Measurements from ENCODE around the gene GMDS. TPM values are rescaled to one million over a fixed set of nuclear protein-coding genes. Genes with fewer than 3 reads are reported as not detected.

Gene GMDS
- total and polyA plus RNA-seq, 2 experiments from 2014 or later: 30.1 to 36.5 TPM

DNA sequence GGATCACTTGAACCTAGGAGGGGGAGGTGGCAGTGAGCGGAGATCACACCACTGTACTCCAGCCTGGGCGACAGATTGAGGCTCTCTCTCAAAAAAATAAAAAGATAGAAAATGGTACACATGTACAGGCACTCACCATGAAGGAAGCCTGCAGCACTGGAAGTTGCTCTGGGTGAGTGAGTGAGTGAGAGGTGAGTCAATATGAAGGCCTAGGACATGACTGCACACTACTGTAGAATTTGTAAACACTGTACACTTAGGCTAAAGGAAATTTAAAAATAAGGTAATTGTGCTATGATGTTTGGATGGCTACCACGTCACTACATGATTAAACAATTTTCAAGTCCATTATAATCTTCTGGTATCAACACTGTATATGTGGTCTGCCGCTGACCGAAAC lies 419.5 kb downstream of the GMDS start (continued):
- no peak for TF ChIP-seq ZNF462 (CRISPR knock-in tag; IDR thresholded peaks at IDR 0.05)
- TF ChIP-seq POLR2AphosphoS5 (IDR thresholded peaks at IDR 0.05; ENCODE audit: low read depth): no peak
- TF ChIP-seq, protein P1, sequence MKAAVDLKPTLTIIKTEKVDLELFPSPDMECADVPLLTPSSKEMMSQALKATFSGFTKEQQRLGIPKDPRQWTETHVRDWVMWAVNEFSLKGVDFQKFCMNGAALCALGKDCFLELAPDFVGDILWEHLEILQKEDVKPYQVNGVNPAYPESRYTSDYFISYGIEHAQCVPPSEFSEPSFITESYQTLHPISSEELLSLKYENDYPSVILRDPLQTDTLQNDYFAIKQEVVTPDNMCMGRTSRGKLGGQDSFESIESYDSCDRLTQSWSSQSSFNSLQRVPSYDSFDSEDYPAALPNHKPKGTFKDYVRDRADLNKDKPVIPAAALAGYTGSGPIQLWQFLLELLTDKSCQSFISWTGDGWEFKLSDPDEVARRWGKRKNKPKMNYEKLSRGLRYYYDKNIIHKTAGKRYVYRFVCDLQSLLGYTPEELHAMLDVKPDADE (IDR thresholded peaks at IDR 0.05): no peak
- no peak for TF ChIP-seq ZNF114 (CRISPR knock-in tag; IDR thresholded peaks at IDR 0.05)
- TF ChIP-seq NANOG (IDR thresholded peaks at IDR 0.05; ENCODE audit: borderline replicate concordance): no peak
- TF ChIP-seq JUNB (IDR thresholded peaks at IDR 0.05; ENCODE audit: unreplicated experiment): no peak

GRCh38 chr6:1825277-1825676 lies 420.1 kb downstream of the GMDS start:
- no peak for DNase-seq (ENCODE audit: low spot score)
- no peak for TF ChIP-seq CREB1 (CRISPR knock-in tag; IDR thresholded peaks at IDR 0.05; ENCODE audit: low read depth)
- no peak for TF ChIP-seq REST (IDR thresholded peaks at IDR 0.05; ENCODE audit: unreplicated experiment)
- TF ChIP-seq ZNF114 (CRISPR knock-in tag; IDR thresholded peaks at IDR 0.05): no peak
- TF ChIP-seq, protein P1 (IDR thresholded peaks at IDR 0.05): no peak
- no peak for TF ChIP-seq ZNF331 (CRISPR knock-in tag; IDR thresholded peaks at IDR 0.05; ENCODE audit: low read depth)
- no peak for TF ChIP-seq JUNB (IDR thresholded peaks at IDR 0.05; ENCODE audit: unreplicated experiment)
- TF ChIP-seq STAT1 (IDR thresholded peaks at IDR 0.05; ENCODE audit: unreplicated experiment): no peak
- no peak for TF ChIP-seq POLR2AphosphoS5 (IDR thresholded peaks at IDR 0.05; ENCODE audit: low read depth)
- TF ChIP-seq EZH2 (IDR thresholded peaks at IDR 0.05; ENCODE audit: low read depth, unreplicated experiment): no peak
- no peak for TF ChIP-seq EZH2phosphoT487 (IDR thresholded peaks at IDR 0.05; ENCODE audit: unreplicated experiment)
- no peak for TF ChIP-seq NANOG (IDR thresholded peaks at IDR 0.05; ENCODE audit: borderline replicate concordance)
- H3K79me2 ChIP-seq (replicated peaks; ENCODE audit: insufficient read depth): no peaks in the 10 kb centered on the region
- no peak overlapping the region for H2AFZ ChIP-seq
- no peaks in the 10 kb centered on the region for H3K9me2 ChIP-seq (ENCODE audit: insufficient read depth)
- peaks cover 3% of the 10 kb centered on the region; the same call in 1 of the 3 replicates for H3K36me3 Mint-ChIP-seq (ENCODE audit: low read depth)
- no peaks in the 10 kb centered on the region for H4K20me1 ChIP-seq (replicated peaks; ENCODE audit: insufficient read depth)
- H3K27me3 ChIP-seq (ENCODE audit: insufficient read depth): no peaks in the 10 kb centered on the region
- H3K4me2 ChIP-seq: no peak overlapping the region
- no peak overlapping the region for H3K27ac Mint-ChIP-seq
- peaks cover 17% of the 10 kb centered on the region; the same call in 2 of the 3 replicates for H3K4me1 Mint-ChIP-seq
- 0 out of 3 replicates have a peak, but pooled peaks cover 4% of the 10 kb centered on the region for H3K9me3 Mint-ChIP-seq
- no peak overlapping the region for H3K4me3 ChIP-seq
- no peaks in the 10 kb centered on the region for H3K36me3 ChIP-seq (ENCODE audit: insufficient read depth)
- no peak for ATAC-seq
- H3K4me1 ChIP-seq (ENCODE audit: insufficient read depth): peaks cover 14% of the 10 kb centered on the region
- H3K4me3 Mint-ChIP-seq: no peak overlapping the region
- H3K27ac ChIP-seq (ENCODE audit: low read depth): no peak overlapping the region
- no peaks in the 10 kb centered on the region for H3F3A ChIP-seq (replicated peaks; ENCODE audit: low read depth)
- no peaks in the 10 kb centered on the region for H3K27me3 Mint-ChIP-seq (ENCODE audit: insufficient read depth, low read depth, poor library complexity)
